Measurements from ENCODE around the gene PKN3. TPM values are rescaled to one million over a fixed set of nuclear protein-coding genes. Genes with fewer than 3 reads are reported as not detected.
A peak's percentile ranks its signal among the peaks of the same experiment; 100 is the strongest.

Gene PKN3
- total and polyA plus RNA-seq, 2 of the 13 experiments (the other 11 are each of a cell fraction or from before 2014, with no cell fraction given) = 10.5 to 13.2 TPM

DNA sequence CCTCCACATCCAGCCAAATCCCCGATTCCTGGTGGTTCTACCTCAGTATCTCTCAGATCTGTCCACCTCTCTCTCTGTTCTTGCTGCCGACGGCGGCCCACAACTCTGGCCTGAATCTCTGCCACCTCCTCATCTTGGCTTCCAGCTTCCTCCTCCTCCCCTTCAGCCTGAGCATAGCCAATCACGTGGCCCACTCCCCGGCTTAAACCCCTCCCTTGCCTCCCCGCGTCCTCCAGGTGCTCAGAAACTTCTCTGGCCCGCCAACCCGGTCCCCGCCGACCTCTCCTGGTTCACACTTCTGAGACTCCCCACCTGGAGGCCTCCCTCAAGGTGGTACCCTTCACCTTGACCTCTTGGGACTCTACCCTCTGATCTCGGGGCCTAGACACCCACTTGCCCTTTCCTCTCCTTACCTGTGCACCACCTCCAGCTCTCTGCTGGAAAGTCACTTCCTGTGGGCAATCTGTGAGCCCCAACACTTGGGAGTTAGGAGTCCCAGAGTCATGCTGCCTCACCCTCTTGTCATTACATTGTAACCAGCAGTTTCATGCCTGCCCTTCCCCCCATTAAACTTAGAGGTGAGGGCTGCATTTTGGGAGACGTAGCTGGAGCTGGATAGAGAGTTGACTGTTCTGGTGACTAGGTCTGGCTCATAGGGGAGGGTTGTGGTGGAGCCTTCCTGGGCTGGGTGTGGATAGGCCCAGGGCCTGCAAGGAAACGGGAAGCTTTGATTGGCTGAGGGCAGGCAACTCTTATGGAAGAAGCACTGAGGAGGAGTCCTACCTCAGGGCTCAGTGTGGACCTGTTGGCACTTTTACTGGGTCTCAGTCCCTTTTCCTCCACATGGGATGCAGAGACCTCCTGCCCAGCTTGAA is 17.7 kb upstream of the PKN3 start (continued):
- no peak for TF ChIP-seq PRDM4 (CRISPR knock-in tag; IDR thresholded peaks at IDR 0.05; ENCODE audit: borderline replicate concordance)
- no peak for TF ChIP-seq AGO2 (optimal IDR thresholded peaks at IDR 0.05; ENCODE audit: low read depth, low read length)
- TF ChIP-seq, protein P1, sequence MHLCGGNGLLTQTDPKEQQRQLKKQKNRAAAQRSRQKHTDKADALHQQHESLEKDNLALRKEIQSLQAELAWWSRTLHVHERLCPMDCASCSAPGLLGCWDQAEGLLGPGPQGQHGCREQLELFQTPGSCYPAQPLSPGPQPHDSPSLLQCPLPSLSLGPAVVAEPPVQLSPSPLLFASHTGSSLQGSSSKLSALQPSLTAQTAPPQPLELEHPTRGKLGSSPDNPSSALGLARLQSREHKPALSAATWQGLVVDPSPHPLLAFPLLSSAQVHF (CRISPR knock-in tag; IDR thresholded peaks at IDR 0.05) = no peak
- no peak for TF ChIP-seq HES4 (CRISPR knock-in tag; IDR thresholded peaks at IDR 0.05; ENCODE audit: borderline replicate concordance)
- peak; percentile 64; the same call in 1 of the 2 replicates for TF ChIP-seq POLR2AphosphoS5 (IDR thresholded peaks at IDR 0.05; ENCODE audit: low read depth, low read length)
- TF ChIP-seq ZFP36 (IDR thresholded peaks at IDR 0.05; ENCODE audit: borderline replicate concordance, low read depth, low read length, partially characterized antibody) = no peak
- no peak for TF ChIP-seq GPN1 (CRISPR knock-in tag; IDR thresholded peaks at IDR 0.05; ENCODE audit: borderline replicate concordance)
- TF ChIP-seq ZNF747 (CRISPR knock-in tag; IDR thresholded peaks at IDR 0.05; ENCODE audit: borderline replicate concordance) = 0 out of 2 replicates have a peak, but pooled peaks have one; percentile 45
- TF ChIP-seq, protein P2, sequence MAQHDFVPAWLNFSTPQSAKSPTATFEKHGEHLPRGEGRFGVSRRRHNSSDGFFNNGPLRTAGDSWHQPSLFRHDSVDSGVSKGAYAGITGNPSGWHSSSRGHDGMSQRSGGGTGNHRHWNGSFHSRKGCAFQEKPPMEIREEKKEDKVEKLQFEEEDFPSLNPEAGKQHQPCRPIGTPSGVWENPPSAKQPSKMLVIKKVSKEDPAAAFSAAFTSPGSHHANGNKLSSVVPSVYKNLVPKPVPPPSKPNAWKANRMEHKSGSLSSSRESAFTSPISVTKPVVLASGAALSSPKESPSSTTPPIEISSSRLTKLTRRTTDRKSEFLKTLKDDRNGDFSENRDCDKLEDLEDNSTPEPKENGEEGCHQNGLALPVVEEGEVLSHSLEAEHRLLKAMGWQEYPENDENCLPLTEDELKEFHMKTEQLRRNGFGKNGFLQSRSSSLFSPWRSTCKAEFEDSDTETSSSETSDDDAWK (CRISPR knock-in tag; IDR thresholded peaks at IDR 0.05) = no peak
- TF ChIP-seq ZMYM2 (CRISPR knock-in tag; IDR thresholded peaks at IDR 0.05) = no peak
- no peak for TF ChIP-seq ZBED4 (CRISPR knock-in tag; IDR thresholded peaks at IDR 0.05; ENCODE audit: borderline replicate concordance)
- TF ChIP-seq YEATS4 (CRISPR knock-in tag; IDR thresholded peaks at IDR 0.05; ENCODE audit: borderline replicate concordance) = no peak
- TF ChIP-seq ZNF780A (CRISPR knock-in tag; IDR thresholded peaks at IDR 0.05) = no peak
- no peak for TF ChIP-seq ZNF503 (CRISPR knock-in tag; IDR thresholded peaks at IDR 0.05)
- TF ChIP-seq NONO (IDR thresholded peaks at IDR 0.05) = no peak
- TF ChIP-seq NONO (CRISPR knock-in tag; conservative IDR thresholded peaks at IDR 0.05) = peak; percentile 47; the same call in 1 of the 2 replicates
